HG03066 (cell line): Measurements from ENCODE around the gene HS3ST1.
A peak's percentile ranks its signal among the peaks of the same experiment; 100 is the strongest.

Experiments used
- ATAC-seq: cut with Tn5 transposase; IDR thresholded peaks from one replicate; pipeline ENCODE4 v1.9.1; 2021; ENCODE audit warnings: low read depth; ENCODE audit not compliant: unreplicated experiment

The HS3ST1 gene

DNA sequence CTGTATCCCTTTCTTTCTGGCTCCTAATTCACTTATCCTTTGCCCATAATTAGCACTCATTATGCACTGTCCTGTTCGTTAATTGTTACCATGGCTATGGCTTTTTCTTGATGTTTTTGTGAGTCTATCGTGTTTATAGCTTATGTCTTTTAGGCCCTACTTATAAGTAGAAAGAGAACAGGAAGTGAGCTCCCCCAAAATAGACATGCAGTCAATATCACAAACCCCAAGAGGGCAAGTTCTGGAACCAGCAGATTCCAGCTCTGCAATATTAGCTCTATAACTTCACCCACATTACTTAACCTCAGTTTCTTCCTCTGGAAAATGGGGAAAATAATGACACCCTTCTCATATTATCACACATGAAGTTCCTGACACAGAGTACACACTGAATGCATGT is 7.4 kb upstream of the HS3ST1 start:
- ATAC-seq = peak; percentile 64

DNA sequence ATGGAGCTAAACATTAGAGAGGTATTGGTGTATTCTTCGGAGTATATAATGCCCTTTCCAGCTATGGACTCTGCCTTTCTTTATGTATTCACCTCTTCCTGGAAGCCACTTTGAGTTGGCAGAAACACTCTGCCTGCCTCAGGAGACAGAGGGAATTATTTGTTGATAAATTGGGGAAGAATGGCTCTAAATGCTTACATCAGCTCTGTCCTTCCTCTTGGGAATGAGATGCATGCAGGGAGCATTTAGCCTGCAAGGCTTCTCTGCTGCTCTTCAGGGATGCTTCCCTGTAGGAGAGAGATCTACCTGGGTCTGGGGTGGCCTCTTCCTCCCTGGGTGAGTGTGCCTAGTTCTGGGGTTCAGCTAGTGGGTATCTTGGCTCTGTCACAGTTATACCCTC is 6.9 kb upstream of the HS3ST1 start:
- no peak for ATAC-seq

DNA sequence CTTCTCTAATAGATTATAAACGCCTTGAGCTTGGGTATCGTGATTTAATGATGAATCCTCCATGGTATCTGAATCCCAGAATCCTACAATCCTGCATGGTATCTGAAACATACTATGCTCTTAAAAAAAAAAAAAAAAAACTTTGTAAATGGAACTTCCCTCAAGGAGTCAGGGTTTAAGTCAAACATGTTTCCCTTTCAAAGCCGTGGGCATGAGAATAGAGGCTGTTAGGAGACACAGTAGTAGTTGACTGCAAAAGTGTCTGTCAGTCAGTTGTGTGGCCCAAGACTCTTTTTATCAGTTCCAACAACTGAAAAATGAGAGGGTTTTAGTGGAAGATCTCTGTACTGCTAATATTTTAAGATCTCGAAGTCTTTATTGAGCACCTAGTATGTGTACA is 2.4 kb upstream of the HS3ST1 start:
- no peak for ATAC-seq

DNA sequence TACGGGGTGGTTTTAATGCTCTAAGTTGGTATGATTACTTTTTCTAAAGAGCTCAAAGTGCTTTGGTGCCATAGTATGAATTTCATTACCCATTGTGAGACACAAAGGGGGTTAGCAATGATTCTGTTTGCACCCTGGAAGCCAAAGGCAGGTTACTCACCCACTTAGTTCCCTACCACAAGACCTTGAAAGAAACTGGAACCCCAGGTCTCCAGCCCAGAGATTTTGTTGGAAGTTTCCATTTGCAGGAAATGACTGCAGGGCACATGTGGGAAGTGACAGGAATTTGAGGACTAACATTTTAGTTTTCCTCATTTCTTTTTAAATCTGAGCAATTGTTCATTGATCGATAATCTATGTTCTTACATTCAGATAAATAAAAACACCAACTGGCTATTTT is 1.8 kb upstream of the HS3ST1 start:
- no peak for ATAC-seq

DNA sequence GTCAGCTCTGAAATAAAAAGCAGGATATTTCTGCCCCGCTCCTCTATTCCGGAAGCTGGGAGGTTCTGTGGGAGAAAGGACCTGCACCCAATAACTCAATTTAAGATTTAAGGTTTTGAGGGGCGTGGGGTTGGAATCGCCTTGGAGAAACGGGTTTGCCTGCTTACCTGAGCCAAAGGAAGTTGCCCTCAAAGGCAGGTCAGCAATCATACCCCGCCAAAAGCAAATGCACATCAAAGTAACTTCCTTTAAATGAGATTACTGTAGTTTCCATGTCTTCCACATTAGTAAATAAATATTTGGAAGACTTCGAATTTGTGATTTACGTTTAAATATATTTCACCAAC is 978 bp upstream of the HS3ST1 start:
- no peak for ATAC-seq

DNA sequence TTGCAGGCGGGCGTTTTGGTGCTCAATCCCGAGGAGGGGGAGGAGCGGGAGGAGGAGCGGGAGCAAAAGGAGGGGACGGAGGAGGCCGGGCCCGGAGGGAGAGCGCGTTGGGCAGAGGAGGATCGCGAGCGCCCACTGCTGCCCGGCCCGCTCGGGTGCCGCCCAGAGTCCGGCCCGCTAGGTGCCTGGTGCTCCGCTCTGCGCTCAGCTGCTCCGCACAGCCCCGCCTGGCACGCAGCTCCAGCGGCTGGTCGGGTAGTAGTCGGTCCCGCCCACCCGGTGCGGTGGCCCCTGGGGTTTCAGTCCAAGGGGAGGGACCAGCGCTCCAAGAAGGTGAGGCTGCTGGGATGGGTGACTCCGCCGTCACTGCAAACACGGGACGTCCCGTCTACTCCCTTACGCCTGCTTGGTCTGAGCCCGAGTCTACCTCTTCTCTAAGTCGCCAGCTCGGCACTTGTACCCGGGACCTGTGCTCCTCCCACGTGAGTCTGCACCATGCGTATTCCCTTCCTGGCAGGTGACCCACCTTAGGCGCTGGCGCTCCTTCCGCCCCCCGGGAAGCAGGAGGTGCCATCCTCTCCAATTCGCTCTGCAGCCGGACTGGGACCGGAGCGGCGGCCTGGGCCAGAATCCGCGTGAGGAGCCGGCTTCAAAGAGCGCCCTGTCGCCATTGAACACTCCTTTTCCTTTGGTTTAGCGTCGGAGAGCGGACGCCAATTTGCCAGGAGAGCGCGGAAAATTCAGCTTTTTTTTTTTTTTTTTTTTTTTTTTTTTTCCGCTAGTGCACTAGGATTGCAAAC is 405 bp upstream of the HS3ST1 start:
- ATAC-seq = peak; percentile 78

DNA sequence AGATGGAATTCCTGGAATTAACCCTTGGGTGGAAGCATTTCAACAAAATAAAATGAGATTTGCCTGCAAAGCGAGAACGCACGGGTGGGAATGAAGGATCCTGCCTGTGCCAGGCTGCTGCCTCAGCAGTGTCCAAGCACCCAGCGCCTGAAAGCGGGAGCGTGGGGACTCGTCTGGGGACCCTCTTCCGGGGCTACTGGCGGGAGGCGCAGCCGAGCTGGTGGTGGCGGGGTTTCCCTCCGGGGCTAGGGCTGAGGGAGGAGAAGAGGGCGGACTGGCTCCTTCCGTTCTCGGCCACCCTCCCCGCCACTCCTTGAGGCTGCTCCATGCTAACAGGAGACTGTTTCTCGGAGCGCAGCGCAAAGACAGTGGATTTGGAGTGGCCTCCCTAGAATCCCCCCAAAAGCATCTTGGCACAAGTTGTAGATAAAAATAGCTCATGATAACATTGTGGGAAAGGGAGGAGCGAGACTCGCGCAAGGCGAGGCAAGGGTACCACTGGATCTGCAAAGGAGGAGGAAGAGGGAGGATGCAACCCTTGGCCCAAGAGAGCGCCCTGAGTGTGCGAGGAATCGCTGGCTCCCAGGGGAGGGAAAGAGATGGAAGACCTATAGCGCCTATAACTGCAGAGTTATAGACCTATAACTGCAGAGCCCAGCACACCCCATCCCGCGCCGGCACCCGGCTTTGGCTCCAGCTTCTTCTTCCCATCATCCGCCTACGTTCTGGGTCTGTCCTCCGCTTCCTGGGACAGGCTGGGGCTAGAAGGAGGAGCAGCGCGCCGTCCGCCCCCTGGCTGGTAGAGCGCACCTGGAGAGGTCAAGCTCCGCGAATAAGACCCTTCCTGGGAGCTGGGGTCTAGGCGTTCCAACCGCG is 1.3 kb downstream of the HS3ST1 start:
- no peak for ATAC-seq

DNA sequence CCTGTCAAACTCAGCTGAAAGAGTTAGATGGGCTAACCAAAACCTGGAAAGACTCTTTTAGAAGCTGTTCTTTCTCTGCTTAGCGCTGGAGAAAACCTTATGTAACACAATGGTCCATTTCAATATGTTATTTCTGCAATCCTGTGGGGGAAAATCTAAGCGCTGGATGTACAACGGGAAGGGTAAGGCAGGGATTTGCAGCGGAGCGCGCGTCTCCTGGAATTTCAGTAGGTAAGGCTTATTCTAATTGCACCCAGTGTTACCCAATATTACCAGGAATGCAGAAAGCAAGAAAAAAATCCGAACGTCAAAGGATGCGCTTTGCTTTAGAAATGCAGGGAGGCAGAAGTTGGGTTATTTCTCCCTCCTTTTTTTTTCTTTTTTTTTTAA is 2.0 kb downstream of the HS3ST1 start:
- no peak for ATAC-seq

DNA sequence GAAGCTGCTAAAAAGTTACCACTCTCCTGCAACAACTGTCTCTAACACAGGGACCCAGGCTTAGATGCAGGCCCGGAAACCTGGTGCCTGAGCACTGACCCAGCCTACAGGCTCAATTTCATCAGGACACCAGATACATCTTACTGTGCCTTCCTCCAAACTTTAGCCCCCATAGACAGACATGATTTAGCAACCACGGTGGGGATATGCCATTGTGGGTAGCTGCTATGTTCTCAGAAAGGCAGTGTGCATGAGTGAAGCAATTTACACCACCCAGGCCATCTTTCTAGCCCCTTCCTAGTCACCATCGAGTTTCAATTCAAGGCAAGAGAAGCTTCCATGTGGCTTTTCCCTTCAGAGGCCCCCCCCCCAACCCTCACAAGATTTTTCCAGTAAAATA is 2.7 kb downstream of the HS3ST1 start:
- ATAC-seq = no peak

DNA sequence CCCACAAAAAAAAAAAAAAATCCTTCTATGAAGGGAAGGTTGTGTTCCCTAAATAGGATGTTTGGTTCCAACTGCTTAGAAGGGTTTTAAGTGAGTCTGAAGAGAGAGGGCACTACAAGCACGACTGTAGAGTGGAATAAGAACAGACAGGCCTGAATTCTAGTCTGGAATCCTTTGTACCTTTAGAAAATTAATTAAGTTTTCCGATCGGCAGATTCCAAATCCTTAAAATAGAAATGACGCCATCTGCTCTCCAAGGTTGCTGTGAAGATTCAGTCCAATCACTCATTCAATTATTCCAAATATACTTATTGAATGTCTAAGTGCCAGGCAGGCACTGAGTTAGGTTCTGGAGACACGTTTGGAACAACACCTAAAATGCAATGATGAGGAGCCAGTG is 3.8 kb downstream of the HS3ST1 start:
- no peak for ATAC-seq

DNA sequence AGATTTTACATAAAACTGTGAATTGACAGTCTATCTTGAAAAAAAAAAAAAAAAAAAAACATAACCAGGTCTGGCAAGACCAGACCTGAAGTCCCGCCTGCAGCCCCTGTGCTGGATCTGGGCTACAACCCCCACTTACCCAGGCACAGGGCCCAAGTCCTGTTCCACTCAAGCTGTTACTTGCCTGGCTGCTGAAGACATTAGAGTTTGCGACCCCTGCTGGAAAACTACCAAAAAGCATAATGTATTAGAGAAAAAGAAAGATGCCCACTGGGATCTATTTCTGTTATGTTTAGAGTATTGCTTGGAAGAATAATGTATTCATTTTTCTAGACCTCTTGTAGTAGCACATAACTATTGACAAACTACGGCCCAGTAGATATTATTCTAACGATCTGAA is 4.7 kb downstream of the HS3ST1 start:
- ATAC-seq = no peak

DNA sequence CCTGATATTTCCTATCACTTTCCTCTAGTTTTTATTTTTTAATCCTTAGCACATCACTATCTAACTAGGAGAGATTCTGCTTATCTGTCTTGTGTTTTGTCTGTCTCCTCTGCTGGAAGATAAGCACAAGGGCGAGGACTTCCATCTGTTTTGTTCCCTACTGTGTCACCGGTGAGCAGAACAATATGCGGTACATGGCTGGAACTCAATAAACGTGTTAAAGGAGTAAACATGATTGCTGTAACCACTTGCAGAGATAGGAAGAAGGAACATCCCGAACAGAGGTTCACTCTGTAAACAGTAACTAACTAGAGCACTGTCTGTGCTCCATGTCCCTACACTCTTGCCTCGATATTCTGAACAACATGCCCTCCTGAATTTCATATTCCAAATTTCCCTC is 5.2 kb downstream of the HS3ST1 start:
- ATAC-seq = no peak

DNA sequence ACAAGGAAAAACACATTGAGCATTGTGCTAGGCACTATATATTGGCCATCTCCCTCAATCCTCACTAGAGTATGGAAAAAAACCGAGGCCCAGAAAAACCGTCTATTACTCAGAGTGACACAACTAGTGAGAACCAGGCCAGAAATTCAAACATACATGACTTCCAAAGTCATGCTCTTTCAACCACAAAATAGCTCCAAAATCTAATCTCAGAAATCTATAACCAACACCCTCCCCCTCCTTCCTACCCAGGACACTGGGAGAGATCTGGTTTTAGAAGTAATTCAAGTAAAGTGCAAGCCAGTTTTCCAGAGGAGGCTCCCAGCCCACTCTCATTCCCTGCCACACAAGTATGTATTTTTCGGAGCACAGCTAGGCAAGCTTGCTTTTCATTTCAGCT is 7.6 kb downstream of the HS3ST1 start:
- ATAC-seq = no peak

DNA sequence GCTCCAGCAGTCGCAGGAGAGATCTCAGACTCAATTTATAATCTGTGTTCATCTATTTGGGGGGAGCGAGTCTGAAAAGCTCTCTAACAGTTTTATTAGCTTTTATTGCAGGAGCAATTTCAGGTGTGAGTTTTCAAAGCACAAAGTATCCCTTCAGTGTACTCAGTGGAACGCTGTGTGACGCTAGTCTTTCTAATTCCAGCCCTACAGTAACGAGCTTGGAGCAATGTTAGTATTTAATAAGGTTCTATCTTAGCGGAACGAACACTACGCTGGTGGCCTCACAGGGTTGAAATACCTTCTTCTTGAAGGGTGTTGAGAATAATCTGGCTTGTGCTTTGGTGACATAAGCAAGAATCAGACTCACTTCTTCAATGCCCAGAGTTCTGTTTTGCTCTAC is 8.4 kb downstream of the HS3ST1 start:
- ATAC-seq = no peak

DNA sequence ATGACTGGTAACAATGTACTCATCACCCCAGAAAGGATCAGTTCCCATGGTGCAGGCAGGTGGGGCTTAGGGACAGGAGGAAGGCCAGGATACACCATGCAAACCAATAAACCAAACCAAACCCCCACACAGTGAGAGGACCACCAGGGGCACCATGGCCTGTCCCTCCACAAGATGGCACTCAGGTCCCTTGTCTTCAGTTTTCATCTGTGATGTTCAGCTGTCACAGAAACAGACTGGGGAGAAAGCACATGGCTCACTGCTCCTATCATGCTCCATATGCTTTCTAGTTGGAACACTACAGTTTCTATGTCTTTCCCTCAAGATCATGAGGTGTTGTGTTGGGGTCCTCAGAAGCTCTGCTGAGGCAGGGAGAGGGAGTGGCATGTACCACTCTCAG is 10.1 kb downstream of the HS3ST1 start:
- ATAC-seq = no peak

DNA sequence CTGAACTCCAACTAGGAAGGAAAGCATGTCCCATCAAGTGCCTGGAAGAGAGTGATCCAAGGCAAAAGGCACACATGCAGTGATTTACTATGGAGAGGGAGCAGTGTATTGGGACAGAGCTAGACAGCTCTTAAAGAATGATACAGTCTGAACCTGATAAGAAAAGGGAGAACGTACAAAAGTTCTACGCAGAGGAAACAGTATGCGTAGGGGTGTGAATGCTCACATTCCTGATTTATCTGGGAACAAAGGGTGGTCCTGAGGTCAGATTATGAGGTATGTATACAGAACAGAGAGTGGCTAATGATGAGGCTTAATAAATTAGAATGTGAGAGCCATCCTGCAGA is 12.0 kb downstream of the HS3ST1 start:
- ATAC-seq = no peak

DNA sequence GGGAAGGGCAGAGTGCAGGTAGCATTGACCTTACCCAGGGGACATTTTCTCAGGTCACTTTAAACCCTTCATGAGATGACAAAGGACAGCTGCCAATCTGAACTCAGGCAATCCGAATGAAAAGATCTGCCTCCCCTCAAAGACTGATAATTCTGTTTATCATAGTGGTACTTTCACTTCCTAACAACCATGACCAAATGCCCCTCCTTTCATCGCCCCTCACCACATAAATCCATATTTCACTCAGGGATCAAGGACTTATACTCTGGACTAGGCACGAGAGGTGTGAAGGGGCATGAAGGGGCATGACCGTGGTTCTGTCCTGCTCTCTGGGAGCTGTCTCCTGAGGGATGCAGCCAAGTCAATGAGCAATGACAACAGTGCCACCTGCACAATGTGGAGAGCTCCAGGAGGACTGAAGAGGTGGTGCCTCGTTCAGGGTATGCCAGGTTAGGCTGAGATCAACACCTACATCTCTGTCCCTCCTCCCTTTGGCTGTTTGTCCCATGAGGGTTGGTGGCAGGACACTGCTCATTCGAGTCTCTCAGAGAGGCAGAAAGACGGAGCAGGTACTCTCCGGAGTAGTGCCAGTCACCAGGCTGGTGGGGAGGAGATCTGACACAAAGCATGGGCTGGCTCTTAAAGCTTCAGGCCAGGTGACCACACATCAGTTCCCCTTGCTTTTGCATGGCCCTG is 12.5 kb downstream of the HS3ST1 start:
- ATAC-seq = peak; percentile 31

DNA sequence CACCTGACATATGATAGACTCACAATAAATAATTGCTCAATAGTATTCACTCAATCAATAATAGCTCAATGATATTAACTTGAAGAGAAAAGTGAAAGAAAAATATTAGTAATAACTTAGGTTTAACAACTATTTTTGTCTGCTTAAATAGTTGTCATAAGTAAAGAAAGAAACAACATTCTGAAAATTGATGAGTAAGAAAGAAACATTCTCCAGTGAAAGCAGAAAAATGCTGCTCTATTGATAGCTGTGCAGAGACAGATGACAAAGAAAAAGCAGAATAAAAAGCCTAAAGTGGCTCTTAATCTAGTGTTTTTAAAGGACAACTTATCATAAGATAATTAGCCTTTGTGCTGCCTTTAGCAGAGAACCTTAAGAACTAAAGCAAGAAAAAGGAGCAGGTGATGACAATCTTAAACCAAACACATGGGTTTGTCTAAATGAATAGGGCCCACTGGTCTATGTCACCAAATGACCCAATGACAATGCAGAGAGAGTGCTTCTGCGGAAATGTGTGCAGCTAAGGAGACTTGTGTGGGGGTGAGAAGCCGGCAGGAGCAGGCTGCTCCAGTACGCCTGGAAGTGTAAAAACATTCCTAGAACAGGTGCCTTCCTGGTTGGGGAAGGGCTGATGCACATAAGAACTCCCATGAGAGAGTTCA is 13.2 kb downstream of the HS3ST1 start:
- ATAC-seq = peak; percentile 73

DNA sequence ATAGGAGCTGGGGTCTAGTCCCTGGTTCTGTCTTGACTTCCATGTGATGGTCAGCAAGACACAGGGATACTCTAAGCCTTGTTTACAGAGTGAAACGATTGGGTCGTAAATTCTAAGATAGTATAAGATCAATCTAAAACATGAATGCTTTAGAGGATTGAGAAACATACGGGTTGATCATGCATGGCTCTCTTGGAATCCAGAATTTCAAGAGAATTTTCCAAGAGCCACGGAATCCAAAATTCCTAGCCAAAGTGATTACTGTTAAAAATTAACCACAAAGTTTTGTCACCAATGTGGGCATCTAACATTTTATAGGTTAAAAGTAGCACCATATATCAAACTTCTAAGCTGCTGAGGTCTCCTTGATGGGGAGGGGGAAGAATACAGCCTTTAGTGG is 16.5 kb downstream of the HS3ST1 start:
- ATAC-seq = no peak

DNA sequence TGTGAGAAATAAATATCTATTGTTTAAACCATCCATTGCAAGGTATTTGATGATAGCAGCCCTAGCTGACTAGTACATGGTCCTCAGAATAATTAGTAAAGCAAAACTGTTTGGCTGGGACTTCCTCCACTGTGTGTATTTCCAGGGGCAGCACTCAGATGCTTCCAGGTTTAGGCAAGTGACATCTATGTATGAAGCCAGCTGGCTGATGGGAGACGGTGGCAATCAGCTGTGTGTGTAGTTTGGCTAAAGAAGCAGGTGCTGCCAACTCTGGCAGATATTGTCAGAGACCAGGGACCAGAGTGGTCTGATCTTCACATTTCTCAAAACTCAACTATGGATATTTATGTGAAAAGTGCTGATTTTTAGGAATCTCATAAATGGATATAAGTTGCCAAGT is 19.1 kb downstream of the HS3ST1 start:
- ATAC-seq = no peak
